ENCODE results near the gene ZDHHC14.

The ZDHHC14 gene

GRCh38 chr6:157661652-157662051, 280.7 kb downstream of the ZDHHC14 start:
- no peak for DNase-seq (ENCODE audit: low spot score)
- TF ChIP-seq CTCF (conservative IDR thresholded peaks at IDR 0.05; ENCODE audit: low read depth) = no peak
- ChIA-PET POLR2A (ENCODE audit: low non-redundant PET) (no interaction called here), CTCF (interaction anchor here (0.6 to 0.7 kb wide), 2 partner anchors 16 to 281 kb away, joined by 3 to 4 read pairs; no protein-coding TSS in a partner anchor)
- no peak overlapping the region for H3K27ac ChIP-seq

- H3K27ac ChIP-seq = no peak overlapping the region
- ChIA-PET CTCF (no interaction called here), POLR2A (ENCODE audit: low non-redundant PET) (no interaction called here)
- TF ChIP-seq CTCF (conservative IDR thresholded peaks at IDR 0.05; ENCODE audit: low read depth) = no peak
- DNase-seq (ENCODE audit: low spot score) = no peak
Measured at GRCh38 chr6:157663261-157663660, 282.3 kb downstream of the ZDHHC14 start.

GRCh38 chr6:157665180-157665579, 284.2 kb downstream of the ZDHHC14 start:
- POLR2A ChIA-PET (ENCODE audit: low non-redundant PET) = no interaction called here
- H3K27ac ChIP-seq = no peak overlapping the region
- DNase-seq (ENCODE audit: low spot score) = no peak
- CTCF ChIA-PET = interaction anchor here (0.7 to 4.4 kb wide), 4 partner anchors 264 to 350 kb away, joined by 3 to 22 read pairs (median 3); no protein-coding TSS in a partner anchor
- no peak for TF ChIP-seq CTCF (conservative IDR thresholded peaks at IDR 0.05; ENCODE audit: low read depth)

GRCh38 chr6:157666729-157667128, 285.7 kb downstream of the ZDHHC14 start:
- no peak for DNase-seq (ENCODE audit: low spot score)
- ChIA-PET POLR2A (ENCODE audit: low non-redundant PET) (no interaction called here), CTCF (interaction anchor here (0.5 to 4.4 kb wide), 10 partner anchors 9 to 352 kb away, joined by 3 to 22 read pairs (median 3); no protein-coding TSS in a partner anchor)
- no peak for TF ChIP-seq CTCF (conservative IDR thresholded peaks at IDR 0.05; ENCODE audit: low read depth)
- H3K27ac ChIP-seq = no peak overlapping the region

- POLR2A ChIA-PET (ENCODE audit: low non-redundant PET) = no interaction called here
- peak; percentile 91 for TF ChIP-seq CTCF (conservative IDR thresholded peaks at IDR 0.05; ENCODE audit: low read depth)
- H3K27ac ChIP-seq = no peak overlapping the region
- CTCF ChIA-PET = interaction anchor here (0.5 to 4.4 kb wide), 15 partner anchors 9 to 353 kb away, joined by 3 to 22 read pairs (median 4); no protein-coding TSS in a partner anchor
- DNase-seq (ENCODE audit: low spot score) = peak; percentile 77
Measured at GRCh38 chr6:157667211-157668008, 286.4 kb downstream of the ZDHHC14 start.

- CTCF ChIA-PET = interaction anchor here (0.6 to 4.4 kb wide), 6 partner anchors 11 to 353 kb away, joined by 3 to 22 read pairs (median 7); no protein-coding TSS in a partner anchor
- DNase-seq (ENCODE audit: low spot score) = no peak
- H3K27ac ChIP-seq = no peak overlapping the region
- POLR2A ChIA-PET (ENCODE audit: low non-redundant PET) = no interaction called here
- no peak for TF ChIP-seq CTCF (conservative IDR thresholded peaks at IDR 0.05; ENCODE audit: low read depth)
Measured at GRCh38 chr6:157668009-157668401, 287.0 kb downstream of the ZDHHC14 start.

All from RWPE1 (cell line).